Peyer's patch (tissue), 4 donors: ENCODE measurements around the gene ANKRD50.

Experiments used
- POLR2A ChIP-seq, 2 donors: fragments of 450-650 bp; IDR thresholded peaks; one replicate each; pipeline ENCODE4 v1.5.1; 2017; ENCODE audit warnings: antibody characterized with exemption in 2 of 2, mild to moderate bottlenecking in 2 of 2, moderate library complexity in 2 of 2
- TF ChIP-seq, protein P1 (sequence below), 6 experiments: fragments of 450-650 bp in 4 of 6; fragments of 200-600 bp in 2 of 6; sonication (generic) in 1 of 6; IDR thresholded peaks; one replicate each; pipeline ENCODE4 v1.5.1; 2017 to 2019; ENCODE audit warnings: antibody characterized with exemption in 6 of 6, mild to moderate bottlenecking in 3 of 6, moderate library complexity in 1 of 6

DNA sequence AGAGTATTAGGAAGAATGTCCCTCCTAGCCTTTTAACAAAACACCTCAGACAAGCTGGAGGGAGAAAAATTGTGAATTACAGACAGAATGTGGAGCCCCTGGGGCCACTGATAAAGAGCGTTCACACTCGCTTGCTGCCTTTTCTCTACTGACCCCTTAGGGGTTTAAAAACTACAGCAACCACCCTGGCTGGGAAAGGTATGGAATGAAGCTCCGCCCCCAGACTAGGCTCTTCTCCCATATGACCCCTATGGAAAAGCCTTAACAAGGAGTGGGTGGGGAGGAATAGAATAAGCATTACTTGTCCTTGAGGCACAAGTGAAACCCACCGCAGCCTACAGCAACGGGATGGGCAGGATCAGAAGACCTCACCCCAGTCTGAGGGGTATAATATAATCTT, 26.3 kb downstream of the ANKRD50 start:
- no peak for TF ChIP-seq POLR2A (IDR thresholded peaks at IDR 0.05)
- TF ChIP-seq, protein P1, sequence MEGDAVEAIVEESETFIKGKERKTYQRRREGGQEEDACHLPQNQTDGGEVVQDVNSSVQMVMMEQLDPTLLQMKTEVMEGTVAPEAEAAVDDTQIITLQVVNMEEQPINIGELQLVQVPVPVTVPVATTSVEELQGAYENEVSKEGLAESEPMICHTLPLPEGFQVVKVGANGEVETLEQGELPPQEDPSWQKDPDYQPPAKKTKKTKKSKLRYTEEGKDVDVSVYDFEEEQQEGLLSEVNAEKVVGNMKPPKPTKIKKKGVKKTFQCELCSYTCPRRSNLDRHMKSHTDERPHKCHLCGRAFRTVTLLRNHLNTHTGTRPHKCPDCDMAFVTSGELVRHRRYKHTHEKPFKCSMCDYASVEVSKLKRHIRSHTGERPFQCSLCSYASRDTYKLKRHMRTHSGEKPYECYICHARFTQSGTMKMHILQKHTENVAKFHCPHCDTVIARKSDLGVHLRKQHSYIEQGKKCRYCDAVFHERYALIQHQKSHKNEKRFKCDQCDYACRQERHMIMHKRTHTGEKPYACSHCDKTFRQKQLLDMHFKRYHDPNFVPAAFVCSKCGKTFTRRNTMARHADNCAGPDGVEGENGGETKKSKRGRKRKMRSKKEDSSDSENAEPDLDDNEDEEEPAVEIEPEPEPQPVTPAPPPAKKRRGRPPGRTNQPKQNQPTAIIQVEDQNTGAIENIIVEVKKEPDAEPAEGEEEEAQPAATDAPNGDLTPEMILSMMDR (IDR thresholded peaks at IDR 0.05) = no peak
